Measurements from ENCODE around the gene SMC3.
"Not testable (repeated sequence)": the region's sequence is repeated elsewhere in the genome, so short reads cannot be mapped to it uniquely, and the experiment has no call there.

Gene SMC3

DNA sequence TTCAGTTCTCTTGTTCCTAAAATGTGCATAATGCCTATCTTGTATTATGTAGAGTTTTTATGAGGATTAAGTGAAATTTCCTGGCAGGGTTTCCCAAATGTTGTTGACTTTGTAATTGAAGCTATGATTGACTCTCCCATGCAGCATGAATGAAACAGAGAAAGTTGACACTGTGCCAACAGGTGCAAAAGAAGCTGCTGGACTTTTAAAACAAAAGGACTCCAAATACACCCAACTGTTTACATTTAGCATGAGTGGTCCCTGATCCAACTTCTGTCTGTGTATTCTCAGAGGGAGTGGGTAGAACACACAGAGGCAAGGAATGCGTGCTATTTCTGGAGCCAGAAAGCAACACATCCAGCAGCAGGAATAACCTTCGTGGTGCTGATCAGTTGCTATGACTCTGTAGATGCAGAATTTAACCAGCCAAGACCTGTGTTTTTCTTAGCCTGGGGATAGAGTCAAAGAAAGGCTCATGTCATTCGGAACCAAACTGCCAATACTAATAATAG lies 62.2 kb downstream of the SMC3 start:
- DNase-seq: peak; percentile 93

DNA sequence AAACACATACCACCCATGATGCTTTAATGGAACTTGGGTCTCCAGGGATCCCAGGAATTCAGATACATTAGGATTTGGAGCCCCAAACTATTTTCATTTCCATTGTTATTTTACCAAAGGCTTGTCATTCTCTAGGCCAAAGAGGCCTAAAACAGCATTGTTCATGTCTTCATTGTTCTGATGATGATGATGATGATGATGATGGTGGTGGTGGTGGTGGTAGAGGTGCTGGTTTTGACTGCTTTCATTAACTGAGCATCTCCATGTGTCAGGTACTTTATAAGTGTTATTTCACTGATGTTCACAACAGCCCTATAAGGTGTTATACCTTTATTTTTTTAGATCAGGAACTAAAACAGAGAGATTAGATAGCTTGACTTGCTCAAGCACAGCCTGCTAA lies 64.4 kb downstream of the SMC3 start:
- no peak for DNase-seq

DNA sequence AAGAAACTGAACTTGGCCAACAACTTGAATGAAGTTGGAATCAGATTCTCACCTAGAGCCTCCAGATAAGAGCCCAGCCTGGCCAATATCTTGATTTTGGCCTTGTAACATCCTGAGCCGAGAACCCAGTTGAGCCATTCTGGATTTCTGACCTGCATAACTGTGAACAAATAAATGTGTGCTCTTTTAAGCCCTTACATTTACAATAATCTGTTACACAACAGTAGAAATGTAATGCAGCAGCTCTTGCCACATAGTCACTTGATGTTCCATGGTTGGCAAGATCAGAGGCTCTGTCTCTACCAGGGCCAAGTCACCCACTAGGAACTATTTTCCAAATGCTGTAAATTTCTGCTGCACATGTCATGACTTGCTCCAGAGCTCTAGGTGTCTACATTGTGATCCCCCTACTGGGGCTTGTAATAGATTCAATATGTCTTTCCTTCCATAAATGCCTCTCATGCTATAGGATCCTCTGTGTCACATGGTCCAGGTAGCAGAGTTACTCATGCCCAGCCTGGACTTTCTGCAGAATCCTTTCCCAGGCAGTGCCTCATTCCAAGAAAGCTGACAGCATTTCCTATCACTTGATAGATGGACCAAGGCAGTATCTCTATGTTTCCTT lies 65.2 kb downstream of the SMC3 start:
- DNase-seq: no peak

DNA sequence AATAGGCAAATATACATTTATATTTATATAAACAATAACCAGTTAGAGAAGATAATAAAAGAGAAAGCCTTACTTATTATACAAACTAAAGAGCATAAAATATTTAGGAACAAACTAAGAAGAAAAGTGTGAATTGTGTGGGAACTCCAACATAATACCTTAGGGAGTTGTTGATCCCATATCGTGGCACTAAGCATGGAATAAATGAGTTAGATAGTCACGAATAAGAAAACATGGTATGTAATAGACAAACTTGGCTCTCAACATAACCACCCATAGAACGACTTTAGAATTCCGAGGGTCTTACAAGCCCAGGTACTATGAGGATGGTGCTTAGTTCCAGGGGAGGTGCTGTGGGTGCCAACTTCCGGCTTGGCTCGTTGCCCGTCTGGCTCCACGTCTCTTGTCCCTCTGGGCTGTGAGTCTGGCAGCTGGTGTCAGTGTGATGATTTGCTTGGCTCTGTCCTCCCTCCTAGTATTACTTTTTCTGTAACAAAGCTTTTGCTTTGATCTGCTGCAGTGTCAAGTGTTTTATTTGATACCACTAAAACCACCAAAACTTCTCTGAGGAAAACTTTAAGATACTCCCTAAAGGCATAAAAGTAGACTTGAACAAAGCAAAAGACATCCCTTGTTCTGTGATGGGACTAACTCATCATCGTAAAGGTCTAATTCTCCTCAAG lies 67.2 kb downstream of the SMC3 start:
- peak; percentile 67 for DNase-seq

DNA sequence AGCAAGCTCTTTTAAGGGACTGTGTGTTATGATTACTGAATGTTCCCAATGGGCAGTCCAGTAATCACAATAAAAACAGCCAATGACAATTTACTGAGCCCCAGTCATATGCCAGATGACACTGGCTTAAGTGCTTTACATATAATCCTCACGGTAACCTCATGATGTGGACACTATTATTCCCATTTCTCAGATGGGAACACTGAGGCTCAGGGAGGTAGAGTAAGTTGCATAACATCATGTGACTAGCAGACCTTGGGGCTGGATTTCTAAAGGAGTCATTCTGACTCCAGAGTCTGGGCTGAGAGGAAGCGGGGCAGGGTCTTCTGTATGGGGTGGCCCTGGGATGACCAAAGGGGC lies 69.1 kb downstream of the SMC3 start:
- no peak for DNase-seq

DNA sequence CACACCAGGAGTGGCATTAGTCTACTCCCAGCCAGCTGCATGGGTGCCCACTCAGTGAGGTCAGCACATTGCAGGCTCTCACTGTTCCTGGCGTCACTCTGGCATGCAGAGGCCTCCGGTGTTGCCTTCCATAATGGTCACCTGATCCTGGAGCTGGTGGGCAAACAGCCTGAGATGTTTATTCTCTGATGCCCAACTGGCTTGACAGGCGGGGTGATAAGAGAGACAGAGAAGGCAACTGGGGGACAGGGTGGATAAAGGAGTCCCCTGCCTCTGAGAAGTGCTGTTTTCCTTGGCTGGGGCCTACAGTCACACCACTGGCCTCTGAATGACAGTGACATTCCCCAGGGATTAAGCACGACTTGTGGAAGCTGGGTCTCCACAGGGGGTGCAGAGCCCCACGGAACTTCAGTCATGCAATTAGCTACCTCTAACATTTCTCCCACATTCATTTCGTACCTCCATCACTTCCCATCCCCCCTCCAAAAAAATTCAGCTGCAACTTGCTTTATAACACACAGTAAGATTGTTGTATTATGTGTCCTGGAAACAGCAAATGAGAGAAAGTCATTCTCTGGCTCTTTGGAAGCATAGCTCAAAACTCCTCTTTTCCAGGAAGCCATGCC lies 69.5 kb downstream of the SMC3 start:
- DNase-seq: no peak

DNA sequence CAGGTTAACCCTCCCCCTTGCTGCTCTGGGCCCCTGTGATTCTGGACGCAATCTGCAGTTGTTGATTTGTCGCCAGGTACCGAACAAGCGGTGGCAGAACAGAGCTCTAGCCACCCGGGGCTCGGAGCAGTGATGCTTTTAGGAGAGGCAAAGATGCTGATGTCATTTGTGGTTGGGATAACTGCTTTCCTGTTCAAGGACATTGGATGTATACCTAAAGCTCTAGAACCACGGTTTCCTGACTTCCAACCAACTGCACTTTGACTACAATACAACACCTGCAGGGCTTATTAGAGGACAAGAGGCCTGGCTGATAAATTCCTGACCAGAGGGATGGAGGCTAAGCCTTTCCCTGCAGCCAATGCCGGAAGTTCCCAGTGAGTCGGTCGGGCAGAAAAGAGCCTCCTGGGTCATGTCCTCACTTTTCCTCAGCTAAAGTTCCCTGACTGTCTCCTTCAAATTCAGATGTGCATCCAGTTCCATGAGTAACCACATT lies 70.1 kb downstream of the SMC3 start:
- no peak for DNase-seq

DNA sequence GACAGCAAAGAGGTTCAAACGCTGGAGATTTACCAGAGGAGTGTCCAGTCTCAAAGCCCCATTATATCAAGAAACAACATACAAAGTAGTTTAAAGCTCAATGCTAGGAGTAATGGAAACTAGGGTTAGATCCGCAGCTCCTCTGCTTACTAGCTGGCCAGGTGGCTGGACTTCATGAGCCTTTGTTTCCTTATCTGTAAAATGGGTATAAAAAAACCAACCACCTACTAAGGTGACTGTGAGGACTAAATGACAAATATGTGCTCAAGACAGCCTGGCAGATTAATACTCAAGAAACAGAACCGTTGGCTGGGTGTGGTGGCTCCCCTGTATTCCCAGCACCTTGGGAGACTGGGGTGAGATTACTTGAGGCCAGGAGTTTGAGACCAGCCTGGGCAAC lies 70.8 kb downstream of the SMC3 start:
- no peak for DNase-seq

DNA sequence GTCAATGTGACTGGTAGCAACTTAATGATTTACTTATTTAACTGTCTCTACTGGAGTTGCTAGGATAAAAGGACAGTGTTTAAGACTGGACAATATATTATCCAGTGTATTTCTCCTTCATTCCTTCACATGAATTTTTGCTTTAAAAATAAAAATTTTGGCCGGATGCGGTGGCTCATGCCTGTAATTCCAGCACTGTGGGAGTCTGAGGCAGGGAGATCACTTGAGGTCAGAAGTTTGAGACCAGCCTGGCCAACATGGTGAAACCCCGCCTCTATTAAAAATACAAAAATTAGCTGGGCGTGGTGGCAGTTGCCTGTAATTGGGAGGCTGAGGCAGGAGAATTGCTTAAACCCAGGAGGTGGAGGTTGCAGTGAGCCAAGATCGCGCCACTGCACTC lies 71.6 kb downstream of the SMC3 start:
- not testable (repeated sequence) for DNase-seq

DNA sequence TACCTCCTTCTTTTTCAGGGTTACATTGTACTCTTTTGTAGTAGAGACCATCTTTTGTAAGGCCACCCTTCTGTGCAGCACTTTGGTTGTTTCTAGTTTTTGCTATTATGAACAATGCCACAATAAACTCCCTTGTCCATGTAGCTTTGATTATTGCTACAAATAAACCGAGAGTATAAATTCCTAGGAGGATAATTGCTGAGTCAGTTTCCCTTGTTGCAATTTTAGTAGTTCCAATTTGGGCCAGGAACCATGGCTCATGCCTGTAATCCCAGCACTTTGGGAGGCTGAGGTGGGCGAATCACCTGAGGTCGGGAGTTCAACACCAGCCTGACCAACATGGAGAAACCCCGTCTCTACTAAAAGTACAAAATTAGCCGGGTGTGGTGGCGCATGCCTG lies 72.4 kb downstream of the SMC3 start:
- DNase-seq: not testable (repeated sequence)

DNA sequence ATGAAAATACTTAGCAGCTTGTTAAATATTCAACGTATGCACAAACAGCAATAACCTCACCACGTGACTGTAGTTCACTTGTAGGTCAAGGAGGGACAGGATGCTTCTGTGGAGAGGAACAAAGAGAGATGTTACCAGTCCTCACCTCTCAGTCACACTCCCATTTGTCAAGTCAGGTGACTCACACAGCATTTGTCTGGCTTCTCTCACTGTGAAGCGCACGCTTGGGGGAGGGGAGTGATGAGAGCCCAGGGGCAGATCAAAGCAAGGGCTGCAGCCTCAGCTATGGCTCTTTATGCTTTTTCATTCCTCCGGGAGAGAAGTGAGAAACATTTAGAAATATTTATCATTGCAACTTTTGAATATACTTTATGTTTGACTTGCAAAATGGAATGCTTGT lies 73.8 kb downstream of the SMC3 start:
- peak; percentile 61 for DNase-seq

DNA sequence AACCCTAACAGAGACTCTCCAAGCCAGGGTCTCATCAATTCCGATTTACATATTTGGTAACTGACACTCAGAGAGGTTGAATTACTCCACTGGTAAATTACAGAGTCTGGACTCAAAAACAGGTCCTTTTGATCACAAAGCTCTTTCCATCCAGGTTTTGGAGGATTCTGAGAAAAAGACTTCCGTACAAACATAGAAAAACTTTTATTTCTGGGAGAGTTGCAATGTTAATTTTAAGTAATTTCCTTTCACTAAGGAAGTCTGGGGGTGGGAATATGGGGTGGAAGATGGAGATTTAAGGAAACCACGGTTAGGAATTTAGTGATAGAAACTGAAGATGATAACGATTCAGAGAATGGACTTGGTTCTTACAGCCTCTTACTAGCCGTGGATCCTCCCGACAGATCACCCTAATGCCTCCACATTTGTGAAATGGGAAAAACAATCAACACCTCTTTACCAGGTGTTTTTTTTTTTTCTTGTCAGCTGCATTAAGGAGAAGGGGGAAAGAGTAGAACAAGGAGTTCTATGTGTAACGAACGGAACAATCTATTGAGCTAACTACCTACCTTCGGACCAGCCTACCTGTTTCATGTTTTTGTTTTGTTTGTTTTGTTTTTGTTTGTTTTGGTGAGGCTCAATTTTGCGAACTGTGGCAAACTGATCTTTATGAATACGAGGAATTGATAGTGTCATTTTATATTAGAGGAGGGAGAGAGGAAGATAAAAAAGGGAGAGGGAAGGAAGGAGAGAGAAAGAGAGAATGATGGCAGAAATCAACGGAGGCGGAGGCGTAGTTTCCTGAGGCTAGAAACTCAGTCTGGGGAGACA lies 74.9 kb downstream of the SMC3 start:
- no peak for DNase-seq

DNA sequence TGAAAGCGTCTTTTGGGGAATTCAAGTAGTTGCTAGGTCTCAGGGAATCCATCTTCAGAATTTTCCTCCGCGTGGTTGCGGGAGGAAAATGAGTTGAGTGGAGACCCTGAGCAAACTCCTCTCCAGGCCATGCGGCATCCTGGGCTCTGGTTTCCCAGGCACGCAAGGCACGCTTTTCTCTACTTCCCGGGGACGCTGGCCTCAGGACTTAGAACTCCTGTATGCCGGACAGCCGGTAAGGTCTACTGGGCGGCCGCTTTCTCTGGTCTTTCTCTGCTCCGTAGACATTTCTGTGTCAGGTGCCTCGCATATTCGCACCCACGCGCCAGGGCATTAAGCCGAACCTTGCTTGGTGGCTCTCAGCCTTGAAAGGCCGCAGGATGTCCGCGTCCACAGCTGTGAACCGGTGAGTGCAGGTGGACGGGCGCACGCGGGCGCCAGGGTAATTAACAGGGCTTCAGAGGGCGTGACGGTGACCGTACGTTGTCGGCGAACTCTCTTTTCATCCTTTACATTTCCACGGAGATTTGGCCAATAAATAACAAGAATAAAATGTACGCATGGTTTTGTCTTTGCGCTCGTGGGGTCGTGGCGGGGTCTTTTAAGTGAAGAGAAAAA lies 75.6 kb downstream of the SMC3 start:
- no peak for DNase-seq

DNA sequence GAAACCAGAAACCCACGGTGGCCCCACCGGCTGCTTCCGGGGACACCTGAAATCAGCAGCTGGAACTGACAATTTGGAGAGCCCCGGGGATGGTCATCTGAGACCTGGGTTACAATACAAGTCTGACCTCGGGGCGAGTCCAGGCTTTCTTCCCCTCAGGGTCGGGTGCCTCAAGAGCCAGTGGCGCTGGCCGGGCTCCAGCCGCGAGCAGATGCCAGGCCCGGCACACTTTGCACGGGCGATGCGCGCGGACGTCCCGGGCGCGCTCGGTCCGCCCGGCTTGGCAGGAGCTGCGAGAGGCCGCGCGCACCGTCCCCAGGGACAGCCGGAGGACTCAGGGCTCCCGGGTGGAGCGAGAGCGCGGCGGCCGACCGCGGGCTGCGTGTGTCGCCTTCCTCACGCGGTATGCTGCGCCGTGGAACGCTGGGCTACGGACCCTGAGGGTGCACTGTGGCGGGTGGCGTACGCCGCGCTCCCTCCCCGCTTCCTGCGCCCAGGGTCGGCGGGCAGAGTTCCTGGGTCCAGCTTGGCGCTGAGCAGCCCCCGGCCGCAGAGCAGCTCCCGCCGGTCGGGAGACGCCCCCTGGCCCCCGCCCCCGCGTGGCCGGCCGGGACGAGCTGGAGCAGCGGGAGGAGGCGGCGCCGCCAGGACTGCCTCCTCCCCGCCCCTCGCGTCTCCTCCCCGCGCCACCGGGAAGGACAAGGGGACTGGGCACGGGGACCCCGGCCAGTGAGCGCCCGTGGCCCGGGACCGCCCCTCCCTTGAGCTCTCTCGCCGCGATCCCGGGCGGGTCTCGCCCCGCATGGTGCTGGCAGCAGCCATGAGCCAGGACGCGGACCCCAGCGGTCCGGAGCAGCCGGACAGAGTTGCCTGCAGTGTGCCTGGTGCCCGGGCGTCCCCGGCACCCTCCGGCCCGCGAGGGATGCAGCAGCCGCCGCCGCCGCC lies 76.4 kb downstream of the SMC3 start, which contains the start of gene RBM20:
Gene RBM20 (plus strand): TSS at position 684 of the 945 bp plus-strand sequence. CDS start 119 bp downstream, at position 803.
- no peak for DNase-seq

DNA sequence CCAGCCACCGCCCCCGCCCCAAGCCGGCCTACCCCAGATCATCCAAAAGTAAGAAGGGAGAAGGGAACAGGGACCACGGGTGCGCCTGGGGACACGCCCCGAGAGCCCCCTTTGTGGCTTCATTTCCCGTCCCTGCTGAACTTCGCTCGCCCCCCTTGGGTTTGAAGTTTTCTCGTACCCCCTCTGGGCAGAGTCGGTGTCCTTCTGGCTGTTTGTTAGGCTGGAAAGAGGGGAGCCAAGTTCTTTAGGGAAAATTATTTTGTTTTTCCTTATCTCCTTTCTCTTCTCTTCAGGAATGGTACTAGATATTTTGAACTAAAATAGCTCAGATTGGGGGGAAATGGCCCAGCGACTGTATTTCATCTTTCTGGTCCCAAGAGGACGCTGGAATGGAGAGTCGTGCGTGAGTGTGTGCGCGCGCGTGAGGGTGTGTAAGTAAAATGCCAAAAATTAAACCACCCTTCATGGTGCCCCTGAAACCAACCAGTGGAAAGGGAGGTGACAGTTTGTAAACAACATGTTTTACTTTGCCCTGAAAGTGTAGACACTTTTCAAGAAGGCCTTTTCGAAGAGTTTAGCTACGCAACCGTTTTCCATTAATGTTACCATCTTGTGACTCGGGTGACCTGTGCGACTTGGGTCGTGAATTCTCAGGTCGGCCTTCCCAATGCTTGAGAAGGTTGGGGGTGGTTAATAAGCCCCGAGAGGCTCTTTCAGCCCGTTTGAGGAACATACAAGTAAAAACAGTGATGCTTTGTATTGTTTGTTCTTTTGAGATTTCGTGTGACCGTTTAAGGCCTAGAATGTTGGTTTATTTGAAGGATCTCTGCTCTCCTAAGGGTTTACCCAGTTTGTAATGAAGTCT lies 77.3 kb downstream of the SMC3 start:
- no peak for DNase-seq

DNA sequence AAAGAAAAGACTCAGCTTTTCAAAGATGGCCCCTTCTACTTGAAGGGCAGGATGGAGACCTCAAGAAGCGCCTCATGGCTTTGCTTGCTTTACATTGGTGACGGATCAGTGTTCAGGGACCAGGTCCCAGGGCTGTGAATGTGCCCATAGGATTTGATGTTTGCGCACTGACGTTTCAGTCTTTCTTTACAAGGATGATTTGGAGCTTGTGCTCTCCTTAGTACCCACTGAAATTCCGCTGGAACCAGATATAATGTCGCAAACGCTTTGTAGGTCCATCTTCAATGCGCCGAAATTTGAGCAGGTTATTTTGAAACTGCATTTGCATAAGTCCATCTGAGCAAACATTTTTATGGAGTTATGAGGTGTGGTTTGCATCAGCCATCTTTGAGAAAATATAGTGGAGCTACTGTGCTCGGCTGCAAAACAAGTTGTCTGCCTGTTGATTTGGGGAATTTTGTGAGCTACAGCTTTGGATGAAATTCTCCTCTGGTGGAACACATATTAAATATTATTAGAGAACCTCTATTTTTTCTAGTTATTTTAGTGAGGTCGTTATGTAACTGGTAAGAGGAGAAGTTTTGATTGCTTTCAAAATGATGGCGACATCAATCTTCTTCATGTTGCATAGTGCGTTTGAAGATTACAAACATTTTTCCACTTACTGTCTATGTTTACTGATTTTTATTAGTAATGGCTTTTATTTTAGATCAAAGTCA lies 79.1 kb downstream of the SMC3 start:
- no peak for DNase-seq

DNA sequence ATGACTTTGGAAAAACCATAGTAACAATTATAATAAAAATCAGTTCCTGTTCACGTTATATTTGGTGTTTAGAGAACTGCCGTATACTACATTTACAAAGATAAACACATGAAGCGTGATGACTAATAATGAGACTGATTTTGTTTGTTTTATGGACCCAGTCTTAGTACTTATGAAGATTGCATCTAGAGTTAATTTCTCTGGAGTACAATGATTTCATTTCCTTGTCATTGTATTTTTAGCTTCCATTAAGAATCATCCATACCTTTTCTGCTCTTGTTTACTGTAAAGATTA lies 79.6 kb downstream of the SMC3 start:
- no peak for DNase-seq

DNA sequence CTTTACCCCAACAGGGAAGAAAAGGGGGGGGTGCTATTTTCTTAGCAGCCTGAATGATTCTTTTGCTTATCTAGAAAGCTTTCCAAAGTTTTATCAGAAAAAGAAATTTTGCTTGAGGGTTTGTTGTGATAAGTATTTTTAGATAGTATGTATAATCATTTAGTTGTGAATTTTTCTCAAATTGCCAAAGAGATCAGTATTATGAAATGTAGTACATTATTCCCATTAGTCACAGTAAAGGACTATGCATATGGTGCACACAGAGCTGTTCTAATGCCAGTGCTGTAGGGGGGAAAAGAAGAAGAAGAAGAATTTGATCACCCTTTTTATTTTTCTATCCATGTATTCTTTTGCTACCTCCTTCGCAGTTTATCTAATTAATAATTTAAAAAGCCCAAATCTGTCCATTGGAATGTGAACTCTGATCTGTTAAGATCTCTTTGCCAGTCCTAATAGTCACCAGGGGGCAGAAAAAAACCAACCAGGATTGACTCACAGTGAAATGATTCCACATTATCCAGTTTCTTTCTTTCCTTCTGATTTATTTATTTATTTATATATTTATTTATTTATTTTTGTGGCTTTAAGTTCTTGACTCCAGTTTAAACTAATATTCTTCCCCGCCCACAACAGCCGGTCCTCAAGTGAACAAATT lies 81.3 kb downstream of the SMC3 start:
- no peak for DNase-seq

Measured in NCI-H345 (cell line).